HG02973 (cell line): ENCODE data around the gene DPP6.

Experiments
- ATAC-seq: cut with Tn5 transposase; IDR thresholded peaks from one replicate; pipeline ENCODE4 v1.9.1; 2021; ENCODE audit warnings: moderate library complexity; ENCODE audit not compliant: unreplicated experiment

DPP6 gene

DNA sequence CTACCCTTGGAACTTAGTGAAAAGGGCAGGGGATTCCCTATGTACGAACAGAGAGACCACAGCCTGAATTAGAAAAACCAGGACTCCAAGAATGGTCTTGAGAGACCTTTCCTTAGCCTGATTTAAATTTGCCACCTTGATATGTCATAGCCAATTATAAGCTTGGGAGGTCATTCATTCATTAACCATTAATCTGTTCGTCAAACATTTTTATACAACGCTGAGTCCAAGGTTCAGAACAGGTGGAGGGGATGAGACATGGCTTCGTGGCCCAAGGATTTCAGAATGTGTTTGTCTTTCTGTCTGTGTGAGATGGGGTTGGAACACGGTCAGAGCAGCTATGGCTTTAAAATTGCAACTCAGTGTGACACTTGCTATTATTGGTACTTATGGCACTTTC lies 792.8 kb downstream of the DPP6 start:
- ATAC-seq: no peak

DNA sequence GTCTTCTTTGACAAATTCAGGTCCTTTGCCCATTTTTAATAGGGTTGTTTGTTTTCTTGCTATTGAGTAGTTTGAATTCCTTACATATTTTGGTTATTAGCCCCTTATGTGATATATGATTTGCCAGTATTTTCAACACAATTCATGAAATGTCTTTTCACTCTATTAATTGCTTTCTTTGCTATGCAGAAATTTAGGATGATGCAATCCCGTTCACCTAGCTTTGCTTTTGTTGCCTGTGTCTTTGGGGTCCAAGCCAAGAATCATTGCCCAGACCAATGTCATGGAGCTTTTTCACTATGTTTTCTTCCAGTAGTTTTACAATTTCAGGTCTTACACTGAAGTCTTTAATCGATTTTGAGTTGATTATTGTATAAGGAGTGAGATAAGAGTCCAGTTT lies 796.3 kb downstream of the DPP6 start:
- ATAC-seq: no peak

GRCh38 chr7:154852205-154852604 lies 800.0 kb downstream of the DPP6 start:
- no peak for ATAC-seq

GRCh38 chr7:154853063-154853726 lies 801.0 kb downstream of the DPP6 start:
- ATAC-seq: no peak

- no peak for ATAC-seq
Measured at GRCh38 chr7:154853727-154854095, 801.5 kb downstream of the DPP6 start.

- no peak for ATAC-seq
Measured at GRCh38 chr7:154854836-154855235, 802.6 kb downstream of the DPP6 start.

- no peak for ATAC-seq
Measured at GRCh38 chr7:154855366-154855765, 803.2 kb downstream of the DPP6 start.

- no peak for ATAC-seq
Measured at GRCh38 chr7:154856733-154857132, 804.5 kb downstream of the DPP6 start.

GRCh38 chr7:154857240-154857639 lies 805.0 kb downstream of the DPP6 start:
- no peak for ATAC-seq

DNA sequence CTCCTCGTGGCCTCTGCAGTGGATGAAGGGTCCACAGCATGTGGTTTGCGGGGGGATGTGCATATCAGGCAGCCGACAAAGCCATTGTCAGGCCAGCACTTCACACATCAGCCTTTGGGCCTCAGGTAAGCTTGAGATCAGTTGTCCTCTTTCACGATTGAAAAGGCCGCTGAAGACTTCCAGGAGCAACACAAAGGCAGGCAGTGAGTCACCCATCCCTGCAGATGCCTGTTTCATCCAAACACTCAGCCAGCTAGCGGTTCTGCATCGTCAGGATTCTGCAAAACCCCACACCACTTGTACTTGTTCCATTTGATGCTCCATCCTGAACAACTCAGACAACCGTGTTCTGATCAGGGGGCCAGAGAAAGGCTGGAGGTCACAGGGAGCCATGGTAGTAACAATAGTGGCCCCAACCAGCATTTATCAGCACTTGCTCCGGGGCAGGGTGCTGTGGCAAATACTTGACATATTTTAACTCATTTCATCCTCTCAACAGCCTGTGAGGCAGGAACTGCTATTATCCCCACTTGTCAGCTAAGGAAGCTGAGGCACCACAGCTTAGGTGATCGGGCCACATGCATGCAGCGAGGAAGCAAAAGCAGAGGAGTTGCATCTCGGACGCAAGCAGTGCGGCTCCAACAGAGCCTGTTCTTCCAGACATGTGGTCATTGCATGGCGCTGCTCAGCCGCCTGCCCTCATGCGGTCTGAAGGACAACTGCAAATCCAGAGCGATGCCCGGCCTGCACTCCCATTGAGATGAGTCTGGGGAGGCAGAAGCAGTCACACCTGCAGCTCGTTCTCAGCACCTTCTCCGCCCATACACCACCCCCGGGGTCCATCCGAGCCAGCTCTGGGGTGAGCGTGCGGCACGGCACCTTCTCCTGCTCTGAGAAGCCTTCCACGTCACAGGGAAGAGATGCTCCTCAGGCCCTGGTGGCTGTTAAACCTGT lies 805.8 kb downstream of the DPP6 start:
- ATAC-seq: no peak

- ATAC-seq: no peak
Measured at GRCh38 chr7:154858836-154859537, 806.8 kb downstream of the DPP6 start.

GRCh38 chr7:154859747-154860620 lies 807.8 kb downstream of the DPP6 start:
- no peak for ATAC-seq

- ATAC-seq: no peak
Measured at GRCh38 chr7:154860621-154861375, 808.6 kb downstream of the DPP6 start.

DNA sequence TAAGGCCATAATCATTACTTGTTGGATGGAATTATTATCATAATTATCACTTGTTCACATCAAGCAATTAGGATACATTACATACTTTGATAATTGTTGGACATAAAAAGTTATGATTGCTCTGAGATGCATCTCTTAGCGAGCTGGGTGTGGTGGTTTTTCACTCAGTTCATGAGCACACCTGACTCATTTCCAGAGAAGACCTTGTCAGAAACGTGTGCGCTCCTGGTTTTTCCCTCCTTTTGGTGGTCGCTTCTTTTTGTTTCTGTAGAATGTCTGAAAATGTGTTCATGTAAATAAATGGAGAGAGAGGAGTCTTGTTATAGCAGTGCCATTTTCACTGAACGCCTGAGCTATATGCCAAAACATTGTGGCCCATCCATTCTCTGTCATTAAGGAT lies 809.4 kb downstream of the DPP6 start:
- ATAC-seq: no peak

DNA sequence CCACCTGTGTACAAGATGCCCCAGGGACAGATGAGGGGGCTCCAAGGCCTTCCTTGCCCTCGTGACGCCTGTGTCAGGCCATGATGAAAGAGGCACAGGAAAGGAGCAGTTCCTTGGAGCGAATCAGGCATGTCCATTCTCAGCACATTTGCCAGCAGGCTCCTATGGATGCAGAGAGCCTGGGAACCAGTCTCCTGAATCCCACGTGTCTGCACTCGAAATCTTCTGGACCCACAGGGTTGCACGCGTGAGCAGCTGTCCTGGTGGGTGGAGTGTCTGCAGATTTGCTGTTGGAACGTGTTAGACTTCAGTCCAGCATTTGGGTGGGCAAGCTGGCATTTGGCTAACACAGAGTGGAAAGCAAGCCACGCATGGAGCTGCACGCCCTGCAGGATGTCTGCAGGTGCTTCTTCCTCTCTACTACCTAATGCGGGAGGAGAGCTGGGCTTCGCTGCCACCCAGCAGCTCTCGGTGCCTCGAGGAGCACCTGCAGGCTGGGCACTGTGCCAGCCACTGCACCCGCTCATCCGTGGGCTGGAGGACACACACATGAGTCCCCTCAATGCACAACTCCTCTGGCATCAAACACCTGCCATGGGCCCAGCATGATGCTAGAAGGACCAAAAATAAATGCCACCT lies 810.1 kb downstream of the DPP6 start:
- no peak for ATAC-seq

DNA sequence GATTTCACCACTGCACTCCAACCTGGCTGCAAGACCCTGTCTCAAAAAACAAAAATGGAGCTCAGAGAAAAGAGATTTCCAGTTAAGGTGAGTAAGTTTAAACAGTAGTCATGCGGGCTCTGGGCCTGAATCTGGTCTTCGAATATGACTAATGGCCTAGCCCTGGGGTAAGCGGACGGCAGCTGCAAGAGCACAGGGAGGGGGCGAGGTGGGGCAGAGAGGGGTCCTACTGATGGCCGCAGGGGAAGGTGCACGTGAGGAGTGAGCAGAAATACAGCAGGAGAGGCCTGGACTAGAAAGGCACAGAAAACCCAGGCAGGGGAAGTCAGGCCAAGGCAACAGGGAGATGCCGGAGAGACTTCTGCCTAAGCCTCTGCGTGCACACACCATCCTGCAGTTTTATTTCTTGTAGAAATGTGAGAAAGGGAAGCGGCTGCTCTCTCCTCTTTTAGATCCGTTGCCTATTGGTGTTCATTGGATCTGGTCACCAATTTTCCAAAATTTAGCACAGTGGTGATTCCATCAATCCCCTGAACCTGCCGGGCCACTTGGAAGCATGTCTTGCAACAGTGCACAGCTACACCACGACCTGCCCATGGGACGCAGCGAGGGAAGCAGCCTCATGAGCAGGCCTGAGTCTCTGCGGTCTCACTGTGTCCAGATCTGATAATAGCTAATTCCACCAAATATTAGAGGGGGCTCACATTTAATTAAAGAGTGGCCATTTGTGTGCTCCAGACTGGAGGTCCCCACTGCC lies 811.7 kb downstream of the DPP6 start:
- no peak for ATAC-seq

GRCh38 chr7:154864523-154864891 lies 812.3 kb downstream of the DPP6 start:
- ATAC-seq: no peak

DNA sequence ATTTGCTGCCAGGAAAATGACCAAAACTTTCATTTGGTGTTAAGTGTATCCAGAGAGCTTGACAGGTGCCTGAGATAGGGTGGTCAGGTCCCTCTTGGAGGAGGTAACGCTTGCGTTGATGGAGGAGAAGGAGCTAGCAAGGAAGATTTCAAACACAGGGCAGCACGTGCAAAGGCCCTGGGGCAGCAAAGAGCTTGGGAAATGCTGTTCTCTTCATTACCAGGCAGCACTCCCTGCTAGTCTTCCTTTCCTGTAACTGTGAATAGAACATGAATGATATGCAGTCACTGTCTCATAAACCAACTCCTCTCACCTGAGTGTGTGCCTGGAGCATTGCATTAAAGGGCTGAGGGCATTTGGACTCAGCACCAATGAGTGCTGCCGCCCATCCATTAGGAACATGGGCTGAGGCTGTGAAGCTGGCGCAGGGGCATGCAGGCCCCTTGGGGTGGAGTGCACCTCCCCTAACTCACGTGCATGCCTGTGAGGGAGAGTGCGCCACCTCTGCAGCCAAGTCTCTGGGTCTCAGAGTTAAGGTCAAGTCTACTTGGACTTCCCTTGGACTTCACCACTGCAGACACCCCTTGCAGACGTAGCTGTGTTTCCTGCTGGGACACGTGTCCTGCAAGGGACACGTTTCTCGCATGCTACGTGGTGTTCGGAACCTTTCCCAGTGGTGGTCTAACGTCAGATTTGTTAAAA lies 813.9 kb downstream of the DPP6 start:
- ATAC-seq: no peak
